ENCODE data around the gene HMBS. TPM values are rescaled to one million over a fixed set of nuclear protein-coding genes. Genes with fewer than 3 reads are reported as not detected.
A peak's percentile ranks its signal among the peaks of the same experiment; 100 is the strongest.
"Not testable (repeated sequence)": the region's sequence is repeated elsewhere in the genome, so short reads cannot be mapped to it uniquely, and the experiment has no call there.

Gene HMBS
- total and polyA plus RNA-seq, 3 experiments from 2014 or later = 21.8 to 38.4 (median 35.5) TPM

DNA sequence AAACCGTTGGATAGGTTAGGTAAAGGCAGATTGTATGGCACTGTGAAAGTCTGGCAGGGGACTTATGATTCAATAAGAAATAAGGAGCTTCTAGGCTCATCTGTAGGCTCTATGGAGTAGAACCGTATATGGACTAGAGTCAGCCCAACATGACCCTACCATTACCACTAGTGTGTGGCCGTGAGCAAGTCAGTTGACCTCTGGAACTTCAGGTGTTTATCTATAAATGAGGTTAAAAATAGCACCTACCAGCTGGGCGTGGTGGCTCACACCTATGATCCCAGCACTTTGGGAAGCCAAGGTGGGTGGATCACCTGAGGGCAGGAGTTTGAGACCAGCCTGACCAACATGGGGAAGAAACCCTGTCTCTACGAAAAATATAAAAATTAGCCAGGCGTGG lies 41.1 kb downstream of the HMBS start:
- Histone ChIP-seq H3K4me3 (ENCODE audit: low read length) (no peak overlapping the region), H3K36me3 (ENCODE audit: insufficient read depth, low read length) (peaks cover 12% of the 10 kb centered on the region), H3K9me3 (ENCODE audit: low read length) (no peaks in the 10 kb centered on the region), H3K27me3 (ENCODE audit: insufficient read depth, low read length, poor library complexity, severe bottlenecking) (no peaks in the 10 kb centered on the region), H3K4me1 (ENCODE audit: insufficient read depth, low read length) (peaks cover 19% of the 10 kb centered on the region), H3K27ac (ENCODE audit: low read depth, low read length) (no peak overlapping the region)
- peaks cover 3 to 62% (median 4%) of the 10 kb centered on the region in 3 donors for H3K36me3 Mint-ChIP-seq
- H3K4me3 Mint-ChIP-seq = no peak overlapping the region
- DNase-seq = no peak
- H3K27me3 Mint-ChIP-seq = peaks cover 0 to 2% of the 10 kb centered on the region in 2 donors
- peaks cover 26 to 52% (median 52%) of the 10 kb centered on the region in 3 donors for H3K4me1 Mint-ChIP-seq
- no peaks in the 10 kb centered on the region for H3K9me3 Mint-ChIP-seq
- ChIA-PET CTCF (no interaction called here), POLR2A (interaction anchor here (0.7 kb wide), 1 partner anchor 108 kb away, joined by 4 read pairs; the partner anchor contains the start of gene RPS25)
- no peak overlapping the region for H3K27ac Mint-ChIP-seq

DNA sequence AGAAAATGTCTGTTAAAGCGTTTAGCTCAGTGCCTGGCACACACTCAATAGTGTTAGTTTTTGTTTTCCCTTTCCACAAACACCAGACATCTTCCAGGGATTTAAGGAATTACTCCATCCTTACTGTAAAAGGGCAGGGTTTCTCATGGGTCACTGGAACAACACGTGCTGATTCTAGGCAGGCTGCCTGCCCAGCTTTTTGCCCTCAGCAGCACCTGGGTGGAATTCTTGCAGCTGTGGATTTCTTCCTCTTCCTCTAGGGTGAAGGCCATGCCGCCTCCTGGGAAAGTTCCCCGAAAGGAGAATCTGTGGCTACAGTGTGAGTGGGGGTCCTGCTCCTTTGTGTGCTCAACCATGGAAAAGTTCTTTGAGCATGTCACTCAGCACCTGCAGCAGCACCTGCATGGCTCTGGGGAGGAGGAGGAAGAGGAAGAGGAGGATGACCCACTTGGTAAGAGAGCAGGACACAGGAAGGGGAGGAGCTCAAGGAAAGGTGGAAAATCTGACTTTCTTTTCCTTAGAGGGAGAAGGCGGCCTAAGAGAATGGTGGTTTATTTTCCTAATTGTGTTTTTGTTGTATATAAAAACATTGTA lies 42.1 kb downstream of the HMBS start:
- H3K9me3 ChIP-seq (ENCODE audit: low read length) = no peaks in the 10 kb centered on the region
- POLR2A ChIA-PET = no interaction called here
- CTCF ChIA-PET = interaction anchor here (1.0 kb wide), 1 partner anchor 11 kb away, joined by 3 read pairs; no protein-coding TSS in a partner anchor

DNA sequence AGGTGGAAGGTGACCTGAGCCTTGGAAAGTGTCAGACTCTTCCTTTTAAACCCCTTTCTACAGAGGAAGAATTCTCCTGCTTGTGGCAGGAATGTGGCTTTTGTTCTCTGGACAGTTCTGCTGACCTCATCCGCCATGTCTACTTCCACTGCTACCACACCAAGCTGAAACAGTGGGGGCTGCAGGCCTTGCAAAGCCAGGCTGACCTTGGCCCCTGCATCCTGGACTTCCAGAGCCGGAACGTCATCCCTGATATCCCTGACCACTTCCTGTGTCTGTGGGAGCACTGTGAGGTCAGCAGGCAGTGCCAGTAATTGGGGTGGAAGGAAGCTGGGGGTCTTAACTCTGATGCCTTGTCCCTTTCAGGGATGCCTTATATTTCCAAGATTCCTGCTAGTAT lies 46.0 kb downstream of the HMBS start:
- Mint-ChIP-seq H3K4me1 (peaks cover 4 to 21% (median 18%) of the 10 kb centered on the region in 3 donors), H3K4me3 (no peak overlapping the region), H3K27ac (peak overlapping the region in 1 of 8 donors; percentile 32), H3K36me3 (peaks cover 14 to 75% (median 22%) of the 10 kb centered on the region in 3 donors), H3K9me3 (no peaks in the 10 kb centered on the region), H3K27me3 (no peaks in the 10 kb centered on the region)
- ChIA-PET POLR2A (interaction anchor here (0.6 kb wide), 1 partner anchor 70 kb away, joined by 3 read pairs; no protein-coding TSS in a partner anchor), CTCF (interaction anchor here (1.1 kb wide), 1 partner anchor 13 kb away, joined by 3 read pairs; no protein-coding TSS in a partner anchor)
- H3K4me3 ChIP-seq (ENCODE audit: low read length) = no peak overlapping the region
- peaks cover 39% of the 10 kb centered on the region for H3K36me3 ChIP-seq (ENCODE audit: insufficient read depth, low read length)
- H3K4me1 ChIP-seq (ENCODE audit: insufficient read depth, low read length) = peaks cover 6% of the 10 kb centered on the region
- H3K27ac ChIP-seq (ENCODE audit: low read depth, low read length) = no peak overlapping the region
- DNase-seq = no peak
- no peaks in the 10 kb centered on the region for H3K9me3 ChIP-seq (ENCODE audit: low read length)
- no peaks in the 10 kb centered on the region for H3K27me3 ChIP-seq (ENCODE audit: insufficient read depth, low read length, poor library complexity, severe bottlenecking)

More for the DNA sequence above, 42.1 kb downstream of the HMBS start:
- Histone ChIP-seq H3K4me1 (ENCODE audit: insufficient read depth, low read length) (peaks cover 18% of the 10 kb centered on the region), H3K27ac (ENCODE audit: low read depth, low read length) (no peak overlapping the region), H3K27me3 (ENCODE audit: insufficient read depth, low read length, poor library complexity, severe bottlenecking) (no peaks in the 10 kb centered on the region), H3K36me3 (ENCODE audit: insufficient read depth, low read length) (peaks cover 21% of the 10 kb centered on the region), H3K4me3 (ENCODE audit: low read length) (no peak overlapping the region)
- DNase-seq = no peak
- Mint-ChIP-seq H3K4me3 (peak overlapping the region in 2 of 7 donors; percentile 42 to 84), H3K9me3 (no peaks in the 10 kb centered on the region), H3K27ac (peak overlapping the region in 5 of 8 donors; percentile 8 to 86 (median 22)), H3K36me3 (peaks cover 4 to 69% (median 10%) of the 10 kb centered on the region in 3 donors), H3K27me3 (peaks cover 0 to 2% of the 10 kb centered on the region in 2 donors), H3K4me1 (peaks cover 19 to 48% (median 45%) of the 10 kb centered on the region in 3 donors)

- H3K27me3 Mint-ChIP-seq = peaks cover 3 to 11% of the 10 kb centered on the region in 2 donors
- H3K27ac Mint-ChIP-seq = peak overlapping the region in 1 of 8 donors; percentile 33
- Histone ChIP-seq H3K27ac (ENCODE audit: low read depth, low read length) (no peak overlapping the region), H3K36me3 (ENCODE audit: insufficient read depth, low read length) (peaks cover 39% of the 10 kb centered on the region), H3K9me3 (ENCODE audit: low read length) (no peaks in the 10 kb centered on the region), H3K4me3 (ENCODE audit: low read length) (no peak overlapping the region), H3K27me3 (ENCODE audit: insufficient read depth, low read length, poor library complexity, severe bottlenecking) (no peaks in the 10 kb centered on the region), H3K4me1 (ENCODE audit: insufficient read depth, low read length) (no peaks in the 10 kb centered on the region)
- CTCF ChIA-PET = no interaction called here
- POLR2A ChIA-PET = no interaction called here
- DNase-seq = no peak
- no peak overlapping the region for H3K4me3 Mint-ChIP-seq
- H3K36me3 Mint-ChIP-seq = peaks cover 14 to 55% (median 22%) of the 10 kb centered on the region in 3 donors
- peaks cover 0 to 8% (median 6%) of the 10 kb centered on the region in 3 donors for H3K4me1 Mint-ChIP-seq
- H3K9me3 Mint-ChIP-seq = no peaks in the 10 kb centered on the region
Measured at GRCh38 chr11:119134389-119134978, 49.8 kb downstream of the HMBS start.

- H3K36me3 Mint-ChIP-seq; H3K27ac Mint-ChIP-seq; H3K36me3 ChIP-seq (ENCODE audit: insufficient read depth, low read length); H3K27me3 ChIP-seq (ENCODE audit: insufficient read depth, low read length, poor library complexity, severe bottlenecking); H3K4me3 ChIP-seq (ENCODE audit: low read length); H3K27ac ChIP-seq (ENCODE audit: low read depth, low read length); H3K9me3 ChIP-seq (ENCODE audit: low read length); H3K4me1 ChIP-seq (ENCODE audit: insufficient read depth, low read length); DNase-seq; POLR2A ChIA-PET; H3K4me1 Mint-ChIP-seq; H3K4me3 Mint-ChIP-seq; H3K9me3 Mint-ChIP-seq: not testable (repeated sequence)
- CTCF ChIA-PET = interaction anchor here (1.9 kb wide), 1 partner anchor 184 kb away, joined by 5 read pairs; no protein-coding TSS in a partner anchor
- peaks cover 12 to 29% of the 10 kb centered on the region in 2 donors for H3K27me3 Mint-ChIP-seq
Measured at GRCh38 chr11:119139276-119139675, 54.6 kb downstream of the HMBS start.

Other genes with a start within 250 kb of the HMBS start
- gene CXCR5, start 201.0 kb upstream of the HMBS start, total RNA-seq = 1 to 10 TPM; 5.8 to 6.3 TPM
- 4.5 TPM for gene CXCR5, start 201.0 kb upstream of the HMBS start, polyA plus RNA-seq
- gene BCL9L, start 159.0 kb upstream of the HMBS start, total RNA-seq = 10 to 100 TPM; 39.6 to 42.8 TPM
- 9.1 TPM for gene BCL9L, start 159.0 kb upstream of the HMBS start, polyA plus RNA-seq
- under 1 TPM in 1 of 2 experiments, not detected in 1; 0.22 TPM for gene UPK2, start 128.6 kb upstream of the HMBS start, total RNA-seq
- not detected for gene UPK2, start 128.6 kb upstream of the HMBS start, polyA plus RNA-seq
- not detected for gene FOXR1, start 113.1 kb upstream of the HMBS start, total RNA-seq
- not detected for gene FOXR1, start 113.1 kb upstream of the HMBS start, polyA plus RNA-seq
- gene CENATAC, start 86.7 kb upstream of the HMBS start, total RNA-seq = 10 to 100 TPM; 29.1 to 34.6 TPM
- gene CENATAC, start 86.7 kb upstream of the HMBS start, polyA plus RNA-seq = 10.1 TPM
- 1,000 to 10,000 TPM; 1,415 to 1,447 TPM for gene RPS25, start 66.5 kb upstream of the HMBS start, total RNA-seq
- gene RPS25, start 66.5 kb upstream of the HMBS start, polyA plus RNA-seq = 4,526 TPM
- 100 to 1,000 TPM; 154 TPM for gene TRAPPC4, start 66.1 kb upstream of the HMBS start, total RNA-seq
- gene TRAPPC4, start 66.1 kb upstream of the HMBS start, polyA plus RNA-seq = 125 TPM
- gene SLC37A4, start 54.0 kb upstream of the HMBS start, total RNA-seq = 10 to 100 TPM; 22.7 to 28.5 TPM
- 11.3 TPM for gene SLC37A4, start 54.0 kb upstream of the HMBS start, polyA plus RNA-seq
- gene HYOU1, start 27.7 kb upstream of the HMBS start, total RNA-seq = 100 to 1,000 TPM; 181 TPM
- gene HYOU1, start 27.7 kb upstream of the HMBS start, polyA plus RNA-seq = 33.4 TPM
- 10 to 100 TPM; 25.3 to 26.0 TPM for gene VPS11, start 17.1 kb upstream of the HMBS start, total RNA-seq
- gene VPS11, start 17.1 kb upstream of the HMBS start, polyA plus RNA-seq = 51.5 TPM
- 10 to 100 TPM; 69.7 to 78.6 TPM for gene DPAGT1, start 17.0 kb downstream of the HMBS start, total RNA-seq
- gene DPAGT1, start 17.0 kb downstream of the HMBS start, polyA plus RNA-seq = 45.7 TPM
- gene C2CD2L, start 22.5 kb downstream of the HMBS start, total RNA-seq = 10 to 100 TPM; 26.3 to 26.5 TPM
- 9.9 TPM for gene C2CD2L, start 22.5 kb downstream of the HMBS start, polyA plus RNA-seq
- 10 to 100 TPM; 26.8 to 29.1 TPM for gene HINFP, start 36.7 kb downstream of the HMBS start, total RNA-seq
- 14.6 TPM for gene HINFP, start 36.7 kb downstream of the HMBS start, polyA plus RNA-seq
- gene ABCG4, start 64.2 kb downstream of the HMBS start, total RNA-seq = under 1 TPM; 0.11 to 0.18 TPM
- not detected for gene ABCG4, start 64.2 kb downstream of the HMBS start, polyA plus RNA-seq
- 10 to 100 TPM; 16.1 to 16.7 TPM for gene NLRX1, start 83.8 kb downstream of the HMBS start, total RNA-seq
- 11.3 TPM for gene NLRX1, start 83.8 kb downstream of the HMBS start, polyA plus RNA-seq
- gene NHERF4, start 100.6 kb downstream of the HMBS start, total RNA-seq = under 1 TPM in 1 of 2 experiments, not detected in 1; 0.42 TPM
- gene NHERF4, start 100.6 kb downstream of the HMBS start, polyA plus RNA-seq = not detected
- gene CBL, start 121.5 kb downstream of the HMBS start, total RNA-seq = 10 to 100 TPM; 25.9 to 26.1 TPM
- gene CBL, start 121.5 kb downstream of the HMBS start, polyA plus RNA-seq = 10.4 TPM
- 1 to 10 TPM; 2.0 to 2.7 TPM for gene MCAM, start 232.2 kb downstream of the HMBS start, total RNA-seq
- gene MCAM, start 232.2 kb downstream of the HMBS start, polyA plus RNA-seq = 1.6 TPM
- 10 to 100 TPM; 33.2 to 34.8 TPM for gene RNF26, start 249.6 kb downstream of the HMBS start, total RNA-seq
- 46.1 TPM for gene RNF26, start 249.6 kb downstream of the HMBS start, polyA plus RNA-seq

Data from CD8-positive, alpha-beta memory T cell (primary cell).